Endometrium (tissue), 2 donors: Measurements from ENCODE around the gene PCDHAC1.
"Not testable (repeated sequence)": the region's sequence is repeated elsewhere in the genome, so short reads cannot be mapped to it uniquely, and the experiment has no call there.

ENCODE experiments used
- FAIRE-seq: peaks from 2 replicates; lab custom pipeline; 2012; peaks lifted over from hg19 to GRCh38; lab: Jason Lieb, UNC
- donor health status: control.
- donor health status: control.

PCDHAC1 gene, protein sequence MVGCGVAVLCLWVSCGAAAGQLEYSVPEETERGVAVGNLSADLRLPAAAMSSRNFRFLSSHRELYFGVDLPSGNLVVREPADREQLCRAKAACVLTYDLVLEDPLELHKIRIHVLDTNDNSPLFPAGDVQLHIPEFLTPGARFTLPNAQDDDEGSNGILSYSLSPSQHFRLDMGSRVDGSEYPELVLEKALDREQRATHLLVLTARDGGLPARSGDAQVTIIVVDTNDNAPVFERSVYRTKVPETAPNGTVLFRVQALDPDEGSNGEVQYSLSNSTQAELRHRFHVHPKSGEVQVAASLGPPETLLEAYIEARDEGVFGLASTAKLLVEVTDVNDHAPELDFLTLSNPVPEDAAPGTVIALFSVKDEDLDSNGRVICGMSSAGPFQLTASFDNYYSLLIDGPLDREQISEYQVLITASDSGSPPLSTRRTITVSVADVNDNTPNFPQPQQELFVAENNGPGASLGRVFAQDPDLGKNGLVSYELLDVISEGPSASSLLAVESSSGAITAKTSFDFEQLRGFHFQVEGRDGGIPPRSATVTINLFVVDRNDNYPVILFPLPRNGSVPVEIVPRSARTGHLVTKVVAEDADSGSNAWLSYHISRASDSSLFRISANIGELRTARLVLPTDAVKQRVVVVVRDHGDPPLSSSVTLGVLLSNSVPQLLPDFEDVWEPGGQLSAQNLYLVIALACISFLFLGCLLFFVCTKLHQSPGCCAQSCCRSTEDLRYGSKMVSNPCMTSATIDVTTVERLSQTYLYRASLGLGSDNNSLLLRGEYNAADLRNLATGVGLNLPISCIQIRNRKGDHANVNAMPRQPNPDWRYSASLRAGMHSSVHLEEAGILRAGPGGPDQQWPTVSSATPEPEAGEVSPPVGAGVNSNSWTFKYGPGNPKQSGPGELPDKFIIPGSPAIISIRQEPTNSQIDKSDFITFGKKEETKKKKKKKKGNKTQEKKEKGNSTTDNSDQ

GRCh38 chr5:140925806-140926442, at the start of gene PCDHAC1:
Gene PCDHAC1 (plus strand): TSS chr5:140926299. CDS start chr5:140926893, 594 bp downstream.
- FAIRE-seq = no peak

GRCh38 chr5:140876541-140877261, 49.4 kb upstream of the PCDHAC1 start:
- FAIRE-seq = not testable (repeated sequence)

DNA sequence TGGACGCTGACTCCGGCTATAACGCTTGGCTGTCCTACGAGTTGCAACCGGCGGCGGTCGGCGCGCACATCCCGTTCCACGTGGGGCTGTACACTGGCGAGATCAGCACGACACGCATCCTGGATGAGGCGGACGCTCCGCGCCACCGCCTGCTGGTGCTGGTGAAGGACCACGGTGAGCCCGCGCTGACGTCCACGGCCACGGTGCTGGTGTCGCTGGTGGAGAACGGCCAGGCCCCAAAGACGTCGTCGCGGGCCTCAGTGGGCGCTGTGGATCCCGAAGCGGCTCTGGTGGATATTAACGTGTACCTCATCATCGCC, 48.9 kb upstream of the PCDHAC1 start:
- FAIRE-seq = no peak

DNA sequence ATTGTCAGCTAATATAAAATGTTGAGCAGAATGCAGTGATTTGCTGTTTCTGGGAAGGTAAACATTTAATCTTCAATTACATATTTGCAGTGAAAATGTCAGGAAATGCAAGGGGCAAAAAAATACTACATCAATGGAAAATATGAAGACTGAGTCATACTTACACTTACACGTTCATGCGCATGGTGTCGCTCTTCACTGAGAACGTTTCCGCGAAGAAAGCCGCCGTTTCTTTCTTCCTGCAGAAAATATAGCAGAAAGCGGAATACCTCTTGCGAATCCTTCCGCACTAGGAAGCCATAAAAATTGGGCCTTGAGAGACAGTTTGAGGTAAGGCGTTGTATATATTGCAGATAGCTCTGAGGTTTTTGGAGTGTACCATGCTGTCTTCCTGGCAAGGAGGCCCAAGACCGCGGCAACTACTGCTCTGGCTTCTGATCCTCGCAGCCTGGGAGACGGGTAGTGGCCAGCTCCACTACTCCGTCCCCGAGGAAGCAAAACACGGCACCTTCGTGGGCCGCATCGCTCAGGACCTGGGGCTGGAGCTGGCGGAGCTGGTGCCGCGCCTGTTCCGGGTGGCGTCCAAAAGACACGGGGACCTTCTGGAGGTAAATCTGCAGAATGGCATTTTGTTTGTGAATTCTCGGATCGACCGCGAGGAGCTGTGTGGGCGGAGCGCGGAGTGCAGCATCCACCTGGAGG, 44.1 kb upstream of the PCDHAC1 start, which contains the start of gene PCDHA13:
Gene PCDHA13, plus strand, starts transcription at position 236 of the 702 bp plus-strand sequence. Its CDS starts 145 bp downstream, at position 381.
- no peak for FAIRE-seq

DNA sequence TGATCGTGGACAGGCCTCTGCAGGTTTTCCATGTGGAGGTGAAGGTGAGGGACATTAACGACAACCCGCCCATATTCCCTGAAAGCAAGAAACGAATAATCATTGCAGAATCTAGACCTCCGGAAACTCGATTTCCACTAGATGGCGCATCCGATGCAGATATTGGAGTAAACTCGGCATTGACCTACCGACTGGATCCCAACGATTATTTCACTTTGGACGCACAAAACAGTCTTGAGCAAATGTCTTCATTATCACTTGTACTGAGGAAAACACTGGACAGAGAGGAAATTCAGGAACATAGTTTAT, 43.6 kb upstream of the PCDHAC1 start:
- no peak for FAIRE-seq

- FAIRE-seq = no peak
Observed at GRCh38 chr5:140883373-140883772, 42.7 kb upstream of the PCDHAC1 start.

DNA sequence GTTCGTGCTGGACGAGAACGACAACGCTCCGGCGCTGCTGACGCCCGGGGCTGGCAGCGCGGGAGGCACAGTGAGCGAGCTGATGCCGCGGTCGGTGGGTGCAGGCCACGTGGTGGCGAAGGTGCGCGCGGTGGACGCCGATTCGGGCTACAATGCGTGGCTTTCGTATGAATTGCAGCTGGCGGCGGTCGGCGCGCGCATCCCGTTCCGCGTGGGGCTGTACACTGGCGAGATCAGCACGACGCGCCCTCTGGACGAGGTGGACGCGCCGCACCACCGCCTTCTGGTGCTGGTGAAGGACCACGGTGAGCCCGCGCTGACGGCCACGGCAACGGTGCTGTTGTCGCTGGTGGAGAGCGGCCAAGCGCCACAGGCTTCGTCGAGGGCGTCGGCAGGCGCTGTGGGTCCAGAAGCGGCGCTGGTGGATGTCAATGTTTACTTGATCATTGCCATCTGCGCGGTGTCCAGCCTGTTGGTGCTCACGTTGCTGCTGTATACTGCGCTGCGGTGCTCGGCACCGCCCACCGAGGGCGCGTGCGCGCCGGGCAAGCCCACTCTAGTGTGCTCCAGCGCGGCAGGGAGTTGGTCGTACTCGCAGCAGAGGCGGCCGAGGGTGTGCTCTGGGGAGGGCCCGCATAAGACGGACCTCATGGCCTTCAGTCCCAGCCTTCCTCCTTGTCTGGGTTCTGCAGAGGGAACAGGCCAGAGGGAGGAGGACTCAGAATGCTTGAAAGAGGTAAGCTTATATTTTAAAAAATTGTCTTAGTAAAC, 42.0 kb upstream of the PCDHAC1 start:
- no peak for FAIRE-seq

- FAIRE-seq = no peak
Observed at GRCh38 chr5:140916325-140916724, 9.8 kb upstream of the PCDHAC1 start.

DNA sequence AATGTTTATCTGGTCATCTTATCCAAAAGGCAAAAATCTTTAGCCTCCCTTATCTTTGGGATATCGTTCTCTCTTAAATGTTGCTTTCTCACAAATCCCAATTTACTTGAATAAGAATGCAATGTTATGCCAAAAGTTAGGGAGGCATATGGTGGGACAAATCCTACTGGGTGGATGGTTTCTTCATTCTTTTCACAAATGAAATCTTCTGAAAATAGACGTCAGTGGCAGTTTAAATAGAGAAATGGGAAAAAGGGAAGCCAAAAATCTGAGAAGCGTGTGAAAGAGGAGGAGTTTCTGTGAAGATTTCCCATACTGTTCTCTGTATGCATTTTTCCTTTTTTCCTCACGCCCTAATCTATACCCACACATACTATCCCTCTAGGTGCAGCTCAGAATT, 2.5 kb upstream of the PCDHAC1 start:
- FAIRE-seq = no peak

DNA sequence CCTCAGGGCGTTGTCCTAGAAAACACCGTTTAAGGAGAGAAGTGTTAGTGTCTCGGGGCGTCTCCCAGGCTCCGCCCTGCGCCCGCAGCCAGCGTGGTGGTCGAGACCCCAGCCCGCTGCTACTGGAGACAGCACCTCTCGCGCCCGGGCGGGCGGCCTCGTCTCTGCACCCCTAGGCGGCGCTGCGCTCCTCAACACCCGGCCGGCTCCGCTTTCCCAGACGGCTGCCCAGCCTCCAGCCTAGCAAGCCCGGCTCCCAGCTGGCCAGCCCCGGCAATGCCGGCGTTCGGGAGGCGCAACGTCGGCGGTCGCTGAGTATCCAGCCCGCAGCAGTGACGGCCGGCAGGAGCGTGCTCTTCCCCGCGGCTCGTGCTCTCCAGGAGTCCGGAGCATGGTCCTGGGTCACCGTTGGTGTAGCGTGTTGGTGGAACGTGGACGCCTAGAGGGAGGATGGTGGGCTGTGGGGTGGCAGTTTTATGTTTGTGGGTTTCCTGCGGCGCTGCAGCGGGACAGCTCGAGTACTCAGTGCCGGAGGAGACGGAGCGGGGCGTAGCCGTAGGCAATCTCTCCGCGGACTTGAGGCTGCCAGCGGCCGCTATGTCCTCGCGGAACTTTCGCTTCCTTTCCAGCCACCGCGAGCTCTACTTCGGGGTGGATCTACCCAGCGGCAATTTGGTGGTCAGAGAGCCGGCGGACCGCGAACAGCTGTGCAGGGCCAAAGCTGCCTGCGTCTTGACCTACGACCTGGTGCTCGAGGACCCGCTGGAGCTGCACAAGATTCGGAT, 536 bp downstream of the PCDHAC1 start:
- FAIRE-seq = no peak

DNA sequence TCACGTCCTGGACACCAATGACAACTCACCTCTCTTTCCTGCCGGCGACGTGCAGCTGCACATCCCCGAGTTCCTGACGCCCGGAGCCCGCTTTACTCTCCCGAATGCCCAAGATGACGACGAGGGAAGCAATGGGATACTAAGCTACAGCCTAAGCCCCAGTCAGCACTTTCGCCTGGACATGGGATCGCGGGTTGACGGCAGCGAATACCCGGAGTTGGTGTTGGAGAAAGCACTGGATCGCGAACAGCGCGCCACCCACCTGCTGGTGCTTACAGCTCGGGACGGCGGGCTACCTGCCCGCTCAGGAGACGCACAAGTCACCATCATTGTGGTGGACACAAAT, 1.1 kb downstream of the PCDHAC1 start:
- FAIRE-seq = no peak

- no peak for FAIRE-seq
Observed at GRCh38 chr5:140934964-140935606, 9.0 kb downstream of the PCDHAC1 start.

- FAIRE-seq = no peak
Observed at GRCh38 chr5:140946578-140946977, 20.5 kb downstream of the PCDHAC1 start.

GRCh38 chr5:140951636-140952035, 25.5 kb downstream of the PCDHAC1 start:
- no peak for FAIRE-seq

DNA sequence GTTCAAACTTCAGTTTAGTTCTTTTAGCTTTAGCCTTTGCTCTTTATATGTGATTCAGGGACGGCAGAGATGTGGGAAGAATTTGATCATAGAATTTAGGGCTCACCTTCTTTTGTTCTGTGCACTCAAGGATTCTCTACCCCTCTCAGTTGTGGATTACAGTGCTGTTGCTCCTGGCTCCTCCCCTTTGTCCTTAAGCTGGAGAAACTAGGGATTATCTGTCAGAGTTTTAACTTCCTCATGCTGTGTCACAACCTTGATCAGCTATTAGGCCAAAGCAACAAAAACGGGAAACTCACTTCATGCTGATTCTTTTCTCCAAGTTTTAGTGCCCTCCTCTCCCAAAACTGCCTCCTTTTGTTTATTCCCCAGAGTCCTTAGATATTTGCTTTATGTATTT, 27.1 kb downstream of the PCDHAC1 start:
- no peak for FAIRE-seq

DNA sequence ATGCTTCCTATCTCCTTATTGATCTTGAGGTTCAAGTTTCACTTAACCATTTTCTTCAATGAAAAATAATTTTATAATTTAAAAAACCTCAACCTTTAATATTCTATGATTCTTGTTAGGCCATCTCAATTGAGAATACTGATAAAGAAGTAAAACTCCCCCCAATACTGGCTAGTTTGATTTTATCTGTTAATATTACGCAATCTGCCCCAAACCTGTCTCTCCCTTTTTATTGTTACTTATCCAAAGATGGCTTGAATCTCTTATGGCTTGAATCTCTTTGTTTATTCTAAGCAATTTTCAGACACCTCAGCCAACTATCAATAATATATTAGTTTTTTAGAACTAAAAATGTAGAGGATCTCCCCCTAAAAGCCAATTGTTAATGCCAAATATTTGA, 36.1 kb downstream of the PCDHAC1 start:
- FAIRE-seq = no peak

DNA sequence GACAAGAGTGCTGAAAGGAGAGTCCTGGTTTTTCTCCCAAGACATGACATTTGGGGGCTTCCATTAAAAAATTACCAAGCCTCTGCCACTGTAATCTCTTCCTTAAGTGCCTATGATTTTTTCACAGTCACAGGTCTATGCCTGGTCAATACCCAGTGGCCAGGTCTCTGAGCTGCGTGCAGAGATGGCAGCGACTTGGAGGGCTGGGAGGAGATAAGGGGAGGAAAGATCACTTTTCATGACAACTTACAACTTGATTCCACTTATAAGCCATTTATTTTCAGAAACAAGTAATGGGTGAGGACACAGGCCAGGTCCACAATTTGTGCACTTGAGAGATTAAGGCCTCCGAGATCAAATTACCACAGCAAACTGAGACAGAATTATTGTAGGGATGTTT, 38.3 kb downstream of the PCDHAC1 start:
- no peak for FAIRE-seq

- no peak for FAIRE-seq
Observed at GRCh38 chr5:140965905-140966292, 39.8 kb downstream of the PCDHAC1 start.
